ENCODE results near the gene CCDC63.

The CCDC63 gene

DNA sequence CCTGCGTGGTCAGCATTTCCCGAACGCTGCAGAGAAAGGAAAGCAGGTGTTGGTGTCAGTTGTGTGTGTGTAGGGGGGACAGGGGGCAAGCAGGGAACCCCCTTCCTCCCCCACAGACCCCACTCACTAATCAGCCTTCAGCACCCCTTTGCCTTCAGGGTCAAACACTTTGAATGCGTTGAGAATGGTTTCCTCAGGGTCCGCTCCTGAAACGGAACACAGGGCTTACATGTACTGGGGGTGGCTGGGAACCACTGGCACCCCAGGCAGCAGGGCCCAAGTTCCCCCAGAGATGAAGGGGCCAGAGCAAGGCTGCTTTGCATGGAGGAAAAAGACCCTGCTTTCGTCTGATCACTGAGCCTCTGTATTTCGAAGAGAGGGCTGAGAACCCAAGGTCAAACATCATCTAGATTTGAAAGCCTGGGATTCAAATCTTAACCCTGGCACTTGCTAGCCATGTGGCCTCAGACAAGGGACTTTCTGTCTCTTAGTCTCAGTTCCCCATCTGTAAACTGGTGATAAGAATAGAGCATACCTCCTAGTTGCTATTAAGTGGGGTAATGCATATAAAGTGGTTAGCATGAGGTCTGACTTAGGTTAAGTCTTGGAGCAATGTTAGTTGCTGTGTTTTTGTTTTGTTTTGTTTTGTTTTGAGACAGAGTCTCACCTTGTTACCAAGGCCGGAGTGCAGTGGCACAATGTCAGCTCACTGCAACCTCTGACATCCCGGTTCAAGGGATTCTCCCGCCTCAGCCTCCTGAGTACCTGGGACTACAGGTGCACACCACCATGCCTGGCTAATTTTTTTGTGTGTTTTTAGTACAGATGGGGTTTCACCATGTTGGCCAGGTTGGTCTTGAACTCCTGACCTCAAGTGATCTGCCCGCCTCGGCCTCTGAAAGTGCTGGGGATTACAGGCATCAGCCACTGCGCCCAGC lies 66.6 kb downstream of the CCDC63 start:
- Histone ChIP-seq H3K4me1 (ENCODE audit: insufficient read depth, low read length) (peaks cover 12% of the 10 kb centered on the region; the same call in 1 of the 2 replicates), H3K36me3 (ENCODE audit: insufficient read depth, low read length) (no peaks in the 10 kb centered on the region), H3K9ac (ENCODE audit: low read depth, low read length) (no peak overlapping the region)

GRCh38 chr12:110916295-110916875 lies 69.6 kb downstream of the CCDC63 start:
- H3K9ac ChIP-seq (ENCODE audit: low read depth, low read length), result no peak overlapping the region
- no peaks in the 10 kb centered on the region for H3K36me3 ChIP-seq (ENCODE audit: insufficient read depth, low read length)
- no peaks in the 10 kb centered on the region for H3K9me3 ChIP-seq (ENCODE audit: control insufficient read depth, insufficient read depth, low read length)
- H3K4me1 ChIP-seq (ENCODE audit: insufficient read depth, low read length), result peaks cover 13% of the 10 kb centered on the region; the same call in 1 of the 2 replicates

More for the DNA sequence above, 66.6 kb downstream of the CCDC63 start:
- H3K9me3 ChIP-seq (ENCODE audit: control insufficient read depth, insufficient read depth, low read length), result no peaks in the 10 kb centered on the region

GRCh38 chr12:110917467-110917866 lies 70.7 kb downstream of the CCDC63 start:
- Histone ChIP-seq H3K4me1 (ENCODE audit: insufficient read depth, low read length) (peaks cover 15% of the 10 kb centered on the region), H3K36me3 (ENCODE audit: insufficient read depth, low read length) (no peaks in the 10 kb centered on the region), H3K9me3 (ENCODE audit: control insufficient read depth, insufficient read depth, low read length) (no peaks in the 10 kb centered on the region), H3K9ac (ENCODE audit: low read depth, low read length) (no peak overlapping the region)

DNA sequence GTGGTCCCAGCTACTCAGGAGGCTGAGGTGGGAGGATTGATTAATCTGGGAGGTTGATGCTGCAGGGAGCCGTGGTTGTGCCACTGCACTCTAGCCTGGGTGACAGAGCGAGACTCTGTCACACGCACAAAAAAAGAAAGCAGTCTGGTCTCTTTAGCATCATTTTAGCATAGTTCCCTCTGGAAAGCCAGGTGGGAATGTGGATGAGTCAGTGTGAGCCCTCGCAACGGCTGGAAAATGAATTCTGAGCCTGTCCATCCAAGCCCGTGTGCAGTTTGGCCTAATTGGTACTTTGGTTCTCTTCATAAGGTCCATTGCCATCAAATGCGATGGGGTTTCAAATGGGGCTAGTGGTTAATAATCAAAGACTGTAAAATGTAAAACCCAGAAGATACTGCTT lies 71.2 kb downstream of the CCDC63 start:
- H3K36me3 ChIP-seq (ENCODE audit: insufficient read depth, low read length), result no peaks in the 10 kb centered on the region
- H3K4me1 ChIP-seq (ENCODE audit: insufficient read depth, low read length), result peaks cover 20% of the 10 kb centered on the region
- no peak overlapping the region for H3K9ac ChIP-seq (ENCODE audit: low read depth, low read length)
- no peaks in the 10 kb centered on the region for H3K9me3 ChIP-seq (ENCODE audit: control insufficient read depth, insufficient read depth, low read length)

DNA sequence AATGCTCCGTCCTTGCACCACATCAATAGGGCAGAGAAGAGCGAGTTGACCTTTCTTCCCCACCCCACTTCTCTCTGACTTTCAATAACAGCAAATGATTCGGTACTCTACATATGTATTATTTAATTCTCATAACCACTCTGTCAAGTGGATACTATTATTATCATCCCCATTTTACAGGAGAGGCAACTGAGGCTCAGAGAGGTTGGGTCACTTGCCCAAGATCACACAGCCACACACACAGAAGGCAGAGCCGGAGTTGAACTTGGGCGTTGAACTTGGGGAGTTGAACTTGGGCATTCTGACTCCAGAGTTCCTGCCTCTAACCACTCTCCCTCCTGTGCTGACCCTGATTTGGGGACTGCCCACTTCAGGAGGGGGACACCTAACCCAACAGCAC lies 72.9 kb downstream of the CCDC63 start:
- no peaks in the 10 kb centered on the region for H3K36me3 ChIP-seq (ENCODE audit: insufficient read depth, low read length)
- no peak overlapping the region for H3K9ac ChIP-seq (ENCODE audit: low read depth, low read length)
- no peaks in the 10 kb centered on the region for H3K9me3 ChIP-seq (ENCODE audit: control insufficient read depth, insufficient read depth, low read length)
- H3K4me1 ChIP-seq (ENCODE audit: insufficient read depth, low read length), result peaks cover 22% of the 10 kb centered on the region

GRCh38 chr12:110920324-110920910 lies 73.6 kb downstream of the CCDC63 start, which contains the start of gene MYL2:
MYL2 (minus strand) TSS chr12:110920579; CDS start chr12:110920529, 50 bp downstream.
- peaks cover 22% of the 10 kb centered on the region for H3K4me1 ChIP-seq (ENCODE audit: insufficient read depth, low read length)
- H3K9me3 ChIP-seq (ENCODE audit: control insufficient read depth, insufficient read depth, low read length), result no peaks in the 10 kb centered on the region
- H3K36me3 ChIP-seq (ENCODE audit: insufficient read depth, low read length), result no peaks in the 10 kb centered on the region
- no peak within 1 kb of the TSS for H3K9ac ChIP-seq (ENCODE audit: low read depth, low read length)

DNA sequence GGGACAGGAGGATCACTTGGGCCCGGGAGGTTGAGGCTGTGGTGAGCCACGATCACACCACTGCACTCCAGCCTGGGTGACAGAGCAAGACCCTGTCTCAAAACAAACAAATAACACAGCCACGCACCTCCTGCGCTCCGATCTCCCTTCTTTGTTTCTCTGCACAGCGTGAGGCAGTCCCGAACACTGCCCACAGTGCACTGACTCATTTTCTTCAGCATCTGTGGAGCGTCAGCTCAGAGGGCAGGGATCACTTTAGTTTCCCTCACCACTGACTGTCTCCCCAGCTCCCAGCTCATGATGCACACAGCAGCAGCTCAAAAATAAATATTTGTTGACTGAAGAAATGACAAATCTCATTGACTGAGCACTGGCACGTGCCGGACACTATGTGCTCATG lies 74.5 kb downstream of the CCDC63 start:
- H3K36me3 ChIP-seq (ENCODE audit: insufficient read depth, low read length), result no peaks in the 10 kb centered on the region
- H3K9me3 ChIP-seq (ENCODE audit: control insufficient read depth, insufficient read depth, low read length), result no peaks in the 10 kb centered on the region
- H3K9ac ChIP-seq (ENCODE audit: low read depth, low read length), result no peak overlapping the region
- H3K4me1 ChIP-seq (ENCODE audit: insufficient read depth, low read length), result peaks cover 22% of the 10 kb centered on the region

DNA sequence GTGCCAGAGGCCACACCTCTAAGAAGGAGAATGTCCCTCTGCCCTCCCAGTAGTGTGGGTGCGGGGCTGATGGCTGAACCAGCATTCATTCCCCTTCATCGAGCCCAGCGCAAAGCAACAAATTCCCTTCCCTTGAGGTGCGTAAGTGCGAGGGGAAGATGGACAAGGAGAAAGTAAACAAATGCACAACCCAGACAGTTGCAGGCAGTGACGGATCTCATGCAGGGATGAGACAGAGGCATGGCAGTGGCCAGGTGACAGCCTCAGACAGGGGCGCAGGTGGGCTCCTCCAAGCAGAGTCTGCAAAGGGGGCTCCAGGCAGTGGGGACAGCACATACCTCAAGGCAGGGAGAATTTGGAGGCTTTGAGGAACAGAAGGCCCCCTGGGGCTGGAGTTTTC lies 75.9 kb downstream of the CCDC63 start:
- Histone ChIP-seq H3K4me1 (ENCODE audit: insufficient read depth, low read length) (peaks cover 18% of the 10 kb centered on the region), H3K9ac (ENCODE audit: low read depth, low read length) (no peak overlapping the region), H3K36me3 (ENCODE audit: insufficient read depth, low read length) (no peaks in the 10 kb centered on the region), H3K9me3 (ENCODE audit: control insufficient read depth, insufficient read depth, low read length) (no peaks in the 10 kb centered on the region)

DNA sequence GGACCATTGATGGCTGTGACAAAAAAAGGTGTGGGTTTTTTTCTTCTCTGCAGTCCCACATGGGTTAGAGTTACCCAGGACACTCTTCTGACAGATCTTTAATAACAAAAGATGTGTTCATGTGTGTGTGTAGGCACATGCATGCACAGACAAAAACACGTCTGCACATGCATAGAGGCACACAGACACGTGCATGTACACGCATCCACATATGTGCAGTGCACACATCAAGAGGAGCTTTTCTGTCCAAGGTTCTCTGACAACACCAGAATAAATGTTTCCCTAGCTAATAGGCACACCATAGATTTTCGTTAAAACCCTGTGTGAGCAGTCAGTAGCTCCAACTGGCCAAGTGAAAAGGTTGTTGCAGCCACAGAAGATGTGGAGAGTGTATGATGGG lies 76.4 kb downstream of the CCDC63 start:
- Histone ChIP-seq H3K9me3 (ENCODE audit: control insufficient read depth, insufficient read depth, low read length) (no peaks in the 10 kb centered on the region), H3K36me3 (ENCODE audit: insufficient read depth, low read length) (no peaks in the 10 kb centered on the region), H3K4me1 (ENCODE audit: insufficient read depth, low read length) (peaks cover 12% of the 10 kb centered on the region), H3K9ac (ENCODE audit: low read depth, low read length) (no peak overlapping the region)

DNA sequence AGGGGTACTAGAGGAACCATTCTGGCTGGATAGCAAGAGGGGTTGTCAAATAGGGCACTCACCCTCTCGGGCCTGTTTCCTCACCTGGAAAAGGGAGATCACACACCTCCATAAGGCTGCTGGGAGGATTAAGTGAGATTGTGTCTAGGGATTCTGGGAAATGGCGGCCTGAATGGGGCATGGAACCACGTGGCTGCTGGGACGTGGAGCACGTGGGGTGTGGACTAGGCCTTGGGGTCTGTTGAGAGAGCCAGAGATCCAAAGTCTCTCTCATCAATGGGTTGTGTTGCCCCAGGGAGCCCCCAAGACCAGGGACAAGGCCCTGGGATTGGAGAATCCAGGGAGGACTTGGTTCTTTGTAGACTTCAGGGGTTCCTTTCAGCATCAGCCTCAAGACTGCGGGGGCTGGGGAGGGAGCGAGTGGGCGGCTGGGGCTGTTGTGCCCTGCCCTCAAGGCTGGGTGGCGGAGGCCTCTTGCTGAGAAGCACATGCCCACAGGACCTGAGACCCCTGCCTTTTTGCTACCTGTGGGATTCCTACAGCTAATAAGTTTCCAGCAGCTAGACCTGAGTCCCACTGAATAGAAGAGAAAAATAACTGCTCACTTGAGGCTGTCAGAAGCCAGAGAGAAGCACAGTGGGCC lies 77.0 kb downstream of the CCDC63 start:
- Histone ChIP-seq H3K4me1 (ENCODE audit: insufficient read depth, low read length) (peaks cover 9% of the 10 kb centered on the region), H3K9ac (ENCODE audit: low read depth, low read length) (no peak overlapping the region), H3K36me3 (ENCODE audit: insufficient read depth, low read length) (no peaks in the 10 kb centered on the region), H3K9me3 (ENCODE audit: control insufficient read depth, insufficient read depth, low read length) (no peaks in the 10 kb centered on the region)

DNA sequence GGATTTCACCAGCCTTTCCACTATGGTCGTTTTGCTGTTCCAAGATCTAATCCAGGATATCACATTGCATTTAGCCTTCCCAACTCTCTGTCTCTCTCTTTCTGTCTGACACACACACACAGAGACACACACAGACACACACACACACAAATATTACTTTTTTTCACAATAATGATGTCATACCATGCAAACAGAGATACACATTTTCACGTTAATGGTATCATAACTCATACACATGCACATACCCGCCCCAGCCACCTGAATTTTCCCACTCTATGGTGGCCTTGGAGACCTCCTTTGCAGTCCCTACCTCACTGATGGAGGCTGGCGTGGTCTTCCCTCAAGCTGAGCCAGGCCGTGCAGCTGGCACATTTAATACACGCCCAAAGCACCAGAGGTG lies 80.8 kb downstream of the CCDC63 start:
- H3K36me3 ChIP-seq (ENCODE audit: insufficient read depth, low read length), result no peaks in the 10 kb centered on the region
- no peak overlapping the region for H3K9ac ChIP-seq (ENCODE audit: low read depth, low read length)
- H3K4me1 ChIP-seq (ENCODE audit: insufficient read depth, low read length), result peaks cover 11% of the 10 kb centered on the region
- no peaks in the 10 kb centered on the region for H3K9me3 ChIP-seq (ENCODE audit: control insufficient read depth, insufficient read depth, low read length)

DNA sequence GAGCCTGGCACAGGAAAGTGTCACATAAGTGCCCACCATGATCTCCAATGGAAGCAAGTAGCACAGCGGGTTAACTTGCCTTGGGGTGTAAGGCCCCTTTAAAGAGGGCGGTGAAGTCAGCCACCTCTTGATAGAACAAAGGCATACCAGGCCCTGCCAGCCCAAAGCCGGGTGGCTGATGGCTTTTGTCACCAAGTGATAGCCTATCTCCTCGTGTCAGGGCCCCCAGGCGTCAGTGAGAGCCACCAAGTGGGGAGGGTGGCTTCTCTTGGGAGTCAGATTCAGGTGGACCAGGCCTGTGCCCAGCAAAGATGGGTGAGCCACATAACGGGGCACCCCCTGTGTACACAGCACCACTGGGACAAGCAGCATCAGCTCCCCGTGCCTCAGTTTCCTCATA lies 81.9 kb downstream of the CCDC63 start:
- H3K9ac ChIP-seq (ENCODE audit: low read depth, low read length), result no peak overlapping the region
- peaks cover 6% of the 10 kb centered on the region for H3K4me1 ChIP-seq (ENCODE audit: insufficient read depth, low read length)
- no peaks in the 10 kb centered on the region for H3K9me3 ChIP-seq (ENCODE audit: control insufficient read depth, insufficient read depth, low read length)
- H3K36me3 ChIP-seq (ENCODE audit: insufficient read depth, low read length), result no peaks in the 10 kb centered on the region

- Histone ChIP-seq H3K36me3 (ENCODE audit: insufficient read depth, low read length) (no peaks in the 10 kb centered on the region), H3K4me1 (ENCODE audit: insufficient read depth, low read length) (peaks cover 15% of the 10 kb centered on the region), H3K9me3 (ENCODE audit: control insufficient read depth, insufficient read depth, low read length) (no peaks in the 10 kb centered on the region), H3K9ac (ENCODE audit: low read depth, low read length) (no peak overlapping the region)
Measured at GRCh38 chr12:110929818-110930217, 83.0 kb downstream of the CCDC63 start.

Measured in ES-I3 (cell line).